Lung (tissue), 12 donors: ENCODE results near the gene UGGT1. TPM values are rescaled to one million over a fixed set of nuclear protein-coding genes. Genes with fewer than 3 reads are reported as not detected.
A peak's percentile ranks its signal among the peaks of the same experiment; 100 is the strongest.

Experiments
- ATAC-seq: fragments of 200-7000 bp; cut with Tn5 transposase; one replicate; pipeline ENCODE4 v1.9.1; 2020; ENCODE audit warnings: moderate number of reproducible peaks; ENCODE audit not compliant: insufficient read depth, low FRiP score
- DNase-seq, 3 donors: peaks; one replicate each; pipeline ENCODE4 v3.0.0-alpha.2; 2013 to 2017
- H3K27ac ChIP-seq, 2 donors: one replicate each; pipeline ENCODE4 v1.5.1; 2013; ENCODE audit warnings: mild to moderate bottlenecking in 2 of 2, moderate library complexity in 2 of 2, control low read depth in 1 of 2, inconsistent platforms in 1 of 2, low read depth in 1 of 2, low read length in 1 of 2
- H3K27me3 ChIP-seq, 3 donors: one replicate each; pipeline ENCODE4 v1.5.1; 2013; ENCODE audit warnings: low read length in 2 of 3; ENCODE audit not compliant: control insufficient read depth in 3 of 3, insufficient read depth in 3 of 3
- H3K36me3 ChIP-seq, 4 donors: one replicate each; pipeline ENCODE4 v1.5.1; 2013; ENCODE audit warnings: low read length in 4 of 4, mild to moderate bottlenecking in 1 of 4, moderate library complexity in 1 of 4; ENCODE audit not compliant: control insufficient read depth in 4 of 4, insufficient read depth in 4 of 4
- H3K4me1 ChIP-seq, 5 donors: one replicate each; pipeline ENCODE4 v1.5.1; 2013; ENCODE audit warnings: low read length in 5 of 5, mild to moderate bottlenecking in 2 of 5, moderate library complexity in 1 of 5; ENCODE audit not compliant: control insufficient read depth in 5 of 5, insufficient read depth in 5 of 5
- H3K4me3 ChIP-seq: one replicate; pipeline ENCODE4 v1.5.1; 2013; ENCODE audit warnings: mild to moderate bottlenecking, control low read depth, moderate library complexity
- H3K9ac ChIP-seq, 2 donors: one replicate each; pipeline ENCODE4 v1.5.1; 2013; ENCODE audit warnings: low read length in 2 of 2, control low read depth in 1 of 2; ENCODE audit not compliant: insufficient read depth in 1 of 2
- H3K9me3 ChIP-seq, 4 donors: one replicate each; pipeline ENCODE4 v1.5.1; 2013; ENCODE audit warnings: low read length in 3 of 4, mild to moderate bottlenecking in 1 of 4, moderate library complexity in 1 of 4; ENCODE audit not compliant: control insufficient read depth in 4 of 4, insufficient read depth in 3 of 4
- CTCF ChIP-seq: IDR thresholded peaks from 2 replicates; pipeline ENCODE4 v1.5.1; 2012; ENCODE audit warnings: mild to moderate bottlenecking; ENCODE audit errors: control extremely low read depth, extremely low read depth
- WGBS, 2 donors: extraction: QIAGEN DNeasy Blood & Tissue Kit; methylation state at CpG; one replicate each; pipeline ENCODE4 v1.1.7; 2013; 5-methylcytosine and 5-hydroxymethylcytosine counted together
- polyA plus RNA-seq, 2 donors: library from polyadenylated mRNA; stranded (reverse); fragments of 200-250 nt; gene quantifications; one replicate each; pipeline ENCODE4 v1.2.1, GENCODE V29; 2013
- total RNA-seq, 2 donors: library from RNA; depleted of rRNA in 1 of 2; stranded (reverse); fragments of >200 nt in 1 of 2; gene quantifications; one replicate each; pipeline ENCODE4 v1.2.1, GENCODE V29; 2014 to 2021
- donor health status: control.
- donor health status: control.
- donor health status: Bipolar disorder and iron deficiency.
- donor health status: healthy.
- donor health status: DM: yes; HTN: yes; CAD: no.

Gene UGGT1
- total and polyA plus RNA-seq, 4 donors: 9.4 to 57.7 (median 32.8) TPM

DNA sequence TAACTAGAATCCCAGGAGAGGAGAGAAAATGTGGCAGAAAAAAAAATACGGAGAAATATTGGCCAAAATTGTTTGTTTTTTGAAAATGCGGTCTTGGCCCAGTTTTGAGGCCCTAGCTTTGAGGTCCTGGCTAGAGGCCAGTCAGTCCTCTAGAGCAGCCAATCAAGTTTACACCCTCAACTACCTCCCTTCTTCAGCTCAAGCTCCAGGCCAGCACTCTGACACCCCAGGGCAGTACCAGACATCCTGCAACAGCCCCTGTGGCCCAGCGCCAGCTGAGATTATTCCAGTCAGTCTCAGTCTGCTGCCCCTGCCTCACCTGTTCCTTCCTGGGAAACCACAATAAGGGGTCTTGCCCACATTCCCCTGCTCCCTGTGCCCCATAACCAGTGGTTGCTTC lies 107.7 kb downstream of the UGGT1 start:
- Histone ChIP-seq H3K9ac (no peak overlapping the region), H3K4me1 (peaks cover 6 to 29% (median 7%) of the 10 kb centered on the region in 5 donors), H3K27ac (no peak overlapping the region), H3K4me3 (no peak overlapping the region), H3K27me3 (no peaks in the 10 kb centered on the region), H3K36me3 (no peaks in the 10 kb centered on the region), H3K9me3 (no peaks in the 10 kb centered on the region)
- TF ChIP-seq CTCF: no peak
- ATAC-seq: no peak
- 61 to 66% methylated on average over 3 of the region's 3 CpGs for WGBS, 2 donors
- DNase-seq: peak; percentile 69 to 89 (median 81)

DNA sequence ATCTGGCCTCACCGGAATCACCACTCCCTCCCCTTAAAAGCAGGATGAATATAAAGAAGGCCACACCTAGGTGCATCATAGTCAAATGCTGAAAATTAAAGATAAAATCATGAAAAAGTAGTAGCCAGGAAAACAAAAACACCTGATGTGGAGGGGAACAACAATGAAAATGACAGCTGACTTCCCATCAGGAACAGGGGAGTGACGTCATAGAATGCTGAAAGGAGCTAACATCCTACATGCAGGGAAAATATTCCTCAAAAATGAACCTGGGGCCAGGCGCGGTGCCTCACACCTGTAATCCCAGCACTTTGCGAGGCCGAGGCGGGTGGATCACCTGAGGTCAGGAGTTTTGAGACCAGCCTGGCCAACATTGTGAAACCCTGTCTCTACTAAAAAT lies 108.1 kb downstream of the UGGT1 start:
- no peak for DNase-seq
- H3K27me3 ChIP-seq: no peaks in the 10 kb centered on the region

DNA sequence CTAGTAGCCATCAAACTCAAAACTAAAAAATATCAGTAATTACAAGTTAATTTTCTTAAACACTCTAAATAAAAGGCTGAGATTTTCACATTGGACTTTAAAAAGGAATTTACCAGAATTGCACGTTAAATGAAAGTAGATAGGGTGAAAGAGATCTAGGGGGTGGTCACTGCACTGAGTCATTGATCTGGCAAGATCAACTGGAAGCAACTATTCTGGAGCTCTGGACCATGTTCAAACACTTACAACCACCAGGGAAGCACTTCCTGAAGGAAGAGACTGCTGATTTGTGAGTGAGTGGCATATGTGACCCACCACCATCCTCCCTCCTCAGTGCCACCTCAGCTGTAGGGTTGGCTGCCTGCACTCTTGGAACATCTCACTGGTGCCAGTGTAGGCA lies 111.8 kb downstream of the UGGT1 start:
- H3K27me3 ChIP-seq: no peaks in the 10 kb centered on the region
- H3K4me3 ChIP-seq: no peak overlapping the region
- 70 to 80% methylated on average over 1 of the region's 1 CpG for WGBS, 2 donors
- H3K4me1 ChIP-seq: peaks cover 3 to 12% (median 6%) of the 10 kb centered on the region in 5 donors
- H3K9me3 ChIP-seq: peaks cover 0 to under 1% (median 0%) of the 10 kb centered on the region in 4 donors
- H3K9ac ChIP-seq: no peak overlapping the region
- H3K27ac ChIP-seq: no peak overlapping the region
- H3K36me3 ChIP-seq: no peaks in the 10 kb centered on the region
- TF ChIP-seq CTCF: no peak
- no peak for ATAC-seq
- DNase-seq: no peak

More for the DNA sequence above, 108.1 kb downstream of the UGGT1 start:
- H3K4me1 ChIP-seq: peaks cover 6 to 29% (median 7%) of the 10 kb centered on the region in 5 donors
- ATAC-seq: no peak
- no peak overlapping the region for H3K4me3 ChIP-seq
- TF ChIP-seq CTCF: no peak
- H3K27ac ChIP-seq: no peak overlapping the region
- 91 to 94% methylated on average over 7 of the region's 7 CpGs for WGBS, 2 donors
- H3K36me3 ChIP-seq: no peaks in the 10 kb centered on the region
- H3K9me3 ChIP-seq: no peaks in the 10 kb centered on the region
- no peak overlapping the region for H3K9ac ChIP-seq

DNA sequence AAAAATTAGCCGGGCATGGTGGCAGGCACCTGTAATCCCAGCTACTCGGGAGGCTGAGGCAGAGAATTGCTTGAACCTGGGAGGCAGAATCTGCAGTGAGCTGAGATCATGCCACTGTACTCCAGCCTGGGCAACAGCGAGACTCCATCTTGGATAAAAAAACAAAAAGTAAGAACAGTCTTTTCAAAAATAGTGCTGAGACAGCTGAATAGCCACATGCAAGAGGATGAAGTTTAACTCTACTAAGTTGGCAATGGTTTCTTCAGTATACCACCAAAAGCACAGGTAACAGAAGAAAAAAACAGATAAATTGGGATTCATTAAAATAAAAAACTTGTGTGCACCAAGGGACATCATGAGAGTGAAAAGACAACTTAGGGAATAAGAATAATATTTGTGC lies 115.2 kb downstream of the UGGT1 start:
- DNase-seq (no peak), ATAC-seq (no peak)
- Histone ChIP-seq H3K4me3 (no peak overlapping the region), H3K4me1 (no peaks in the 10 kb centered on the region), H3K27me3 (no peaks in the 10 kb centered on the region), H3K9me3 (peaks cover 0 to 11% (median 0%) of the 10 kb centered on the region in 4 donors), H3K9ac (no peak overlapping the region), H3K27ac (no peak overlapping the region), H3K36me3 (no peaks in the 10 kb centered on the region)
- 81 to 95% methylated on average over 3 of the region's 3 CpGs for WGBS, 2 donors
- no peak for TF ChIP-seq CTCF
